B cell (primary cell): ENCODE data around the gene INA. TPM values are rescaled to one million over a fixed set of nuclear protein-coding genes. Genes with fewer than 3 reads are reported as not detected.

Experiments used
- ATAC-seq: fragments of 200-7000 bp; cut with Tn5 transposase; one replicate; pipeline ENCODE4 v1.10.0; 2021; ENCODE audit warnings: low read depth, mild to moderate bottlenecking, moderate number of reproducible peaks, moderate library complexity
- CTCF ChIA-PET: fragments of 350-600 bp; sonication (Branson Sonifier 250); formaldehyde crosslinking; loops from one replicate; lab custom pipeline; 2021; ENCODE audit warnings: antibody characterized with exemption, inconsistent platforms; lab: Charles Lee
- POLR2A ChIA-PET: fragments of 350-600 bp; sonication (Branson Sonifier 250); formaldehyde crosslinking; loops from one replicate; lab custom pipeline; 2021; ENCODE audit warnings: antibody characterized with exemption; lab: Charles Lee
- DNase-seq: peaks from one replicate; pipeline ENCODE4 v3.0.0; 2013
- H2AFZ ChIP-seq: 2 replicates; pipeline ENCODE4 v1.6.1; 2012; ENCODE audit warnings: mild to moderate bottlenecking, low read depth, low read length; ENCODE audit not compliant: insufficient read depth, poor library complexity, severe bottlenecking
- H3K27ac ChIP-seq, 2 donors: 1 replicate in 1 of 2; 2 replicates in 1 of 2; pipeline ENCODE4 v1.5.1; 2012 to 2013; ENCODE audit warnings: low read length in 2 of 2, mild to moderate bottlenecking in 2 of 2, moderate library complexity in 1 of 2
- H3K27me3 ChIP-seq, 4 experiments: fragments of 200-600 bp in 1 of 4; sonication (generic) in 1 of 4; replicated peaks in 1 of 4; 1 replicate in 2 of 4; 2 replicates in 2 of 4; pipeline versions ENCODE4 v1.6.1 to v1.7.0; 2013 to 2016; ENCODE audit warnings: low read length in 3 of 4, mild to moderate bottlenecking in 2 of 4, mixed read lengths in 1 of 4, moderate library complexity in 1 of 4; ENCODE audit not compliant: insufficient read depth in 4 of 4, control insufficient read depth in 3 of 4; ENCODE audit errors: control extremely low read depth in 1 of 4
- H3K36me3 ChIP-seq, 2 experiments: replicated peaks in 1 of 2; 1 replicate in 1 of 2; 2 replicates in 1 of 2; pipeline versions ENCODE4 v1.6.1 to v1.7.1; 2013; ENCODE audit warnings: low read length in 1 of 2; ENCODE audit not compliant: insufficient read depth in 2 of 2, control insufficient read depth in 1 of 2; ENCODE audit errors: control extremely low read depth in 1 of 2, extremely low read depth in 1 of 2
- H3K4me1 ChIP-seq, 2 donors: fragments of 200-600 bp in 1 of 2; sonication (generic) in 1 of 2; 1 replicate in 1 of 2; 2 replicates in 1 of 2; pipeline versions ENCODE4 v1.5.1 to v1.6.1; 2013 to 2017; ENCODE audit warnings: low read length in 2 of 2; ENCODE audit not compliant: control insufficient read depth in 2 of 2, insufficient read depth in 2 of 2
- H3K4me2 ChIP-seq: replicated peaks from 2 replicates; pipeline ENCODE3; 2012; ENCODE audit warnings: mild to moderate bottlenecking, low read depth, low read length; ENCODE audit not compliant: poor library complexity, severe bottlenecking
- H3K4me3 ChIP-seq, 5 experiments: fragments of 200-600 bp in 1 of 5; sonication (generic) in 1 of 5; 1 replicate in 3 of 5; 2 replicates in 2 of 5; pipeline versions ENCODE4 v1.5.1 to v1.7.0; 2011 to 2016; ENCODE audit warnings: low read length in 4 of 5, mild to moderate bottlenecking in 4 of 5, low read depth in 2 of 5, control low read depth in 1 of 5, moderate library complexity in 1 of 5; ENCODE audit not compliant: insufficient read depth in 1 of 5; ENCODE audit errors: control extremely low read depth in 1 of 5, extremely low read depth in 1 of 5
- H3K79me2 ChIP-seq: fragments of 200-600 bp; sonication (generic); one replicate; pipeline ENCODE4 v1.6.0; 2016; ENCODE audit warnings: low read length; ENCODE audit not compliant: control insufficient read depth, insufficient read depth
- H3K9ac ChIP-seq: fragments of 200-600 bp; sonication (generic); 2 replicates; pipeline ENCODE4 v1.6.1; 2017; ENCODE audit warnings: mild to moderate bottlenecking, low read length, moderate library complexity
- H3K9me3 ChIP-seq, 3 donors: one replicate each; pipeline versions ENCODE4 v1.6.1 to v1.7.1; 2013; ENCODE audit warnings: low read length in 2 of 3; ENCODE audit not compliant: control insufficient read depth in 2 of 3, insufficient read depth in 1 of 3; ENCODE audit errors: control extremely low read depth in 1 of 3
- H4K20me1 ChIP-seq: 2 replicates; pipeline ENCODE4 v1.6.0; 2012; ENCODE audit warnings: mild to moderate bottlenecking, low read length; ENCODE audit not compliant: insufficient read depth, control insufficient read depth, poor library complexity, severe bottlenecking
- H3K27ac Mint-ChIP-seq: one replicate; pipeline ENCODE4 v1.8.0; 2021; ENCODE audit warnings: mixed read lengths
- H3K27me3 Mint-ChIP-seq: one replicate; pipeline ENCODE4 v1.8.0; 2021; ENCODE audit warnings: mixed read lengths
- H3K4me1 Mint-ChIP-seq: one replicate; pipeline ENCODE4 v1.8.0; 2021; ENCODE audit warnings: mixed read lengths
- H3K4me3 Mint-ChIP-seq: one replicate; pipeline ENCODE4 v1.8.0; 2021; ENCODE audit warnings: mixed read lengths
- H3K9me3 Mint-ChIP-seq: one replicate; pipeline ENCODE4 v1.8.0; 2022; ENCODE audit warnings: mixed read lengths; ENCODE audit not compliant: insufficient read depth
- EZH2 ChIP-seq: IDR thresholded peaks from 2 replicates; pipeline ENCODE4 v1.6.1; 2012; ENCODE audit warnings: borderline replicate concordance, low read depth, mild to moderate bottlenecking, moderate library complexity, low read length; ENCODE audit not compliant: insufficient read depth, poor library complexity, severe bottlenecking
- WGBS: methylation state at CpG from one replicate; pipeline ENCODE4 v1.1.5; 2013; ENCODE audit warnings: missing lambda C conversion rate; ENCODE audit not compliant: insufficient coverage; 5-methylcytosine and 5-hydroxymethylcytosine counted together
- intact Hi-C: fragments of 100-400 bp; cut with micrococcal nuclease; formaldehyde crosslinking; loops from one replicate; pipeline ENCODE4 v1.10.0; 2022
- polyA plus RNA-seq: library from polyadenylated mRNA; depleted of rRNA; stranded (reverse); fragments of >200 nt; gene quantifications from 2 replicates; pipeline ENCODE4 v1.2.3, GENCODE V29; 2012
- small RNA-seq: library from RNA; depleted of rRNA; stranded (forward); fragments of <200 nt; gene quantifications from one replicate; pipeline ENCODE3, GENCODE V24; 2012; ENCODE audit warnings: low replicate concordance, low read depth; ENCODE audit not compliant: insufficient read length
- total RNA-seq, 2 donors: library from RNA; stranded (reverse); fragments of 120-200 nt in 1 of 2; gene quantifications; 1 replicate in 1 of 2; 2 replicates in 1 of 2; pipeline versions ENCODE4 v1.2.3 to v1.2.4, GENCODE V29; 2013 to 2022
- TF ChIP-seq, protein P1 (sequence below): fragments of 200-600 bp; IDR thresholded peaks from one replicate; pipeline ENCODE4 v1.8.0; 2022; ENCODE audit warnings: antibody characterized with exemption, mild to moderate bottlenecking

INA gene
- total and polyA plus RNA-seq, 2 donors (not counting 1 experiment from before 2014, with no cell fraction given): 0.03 TPM; not detected in 1

DNA sequence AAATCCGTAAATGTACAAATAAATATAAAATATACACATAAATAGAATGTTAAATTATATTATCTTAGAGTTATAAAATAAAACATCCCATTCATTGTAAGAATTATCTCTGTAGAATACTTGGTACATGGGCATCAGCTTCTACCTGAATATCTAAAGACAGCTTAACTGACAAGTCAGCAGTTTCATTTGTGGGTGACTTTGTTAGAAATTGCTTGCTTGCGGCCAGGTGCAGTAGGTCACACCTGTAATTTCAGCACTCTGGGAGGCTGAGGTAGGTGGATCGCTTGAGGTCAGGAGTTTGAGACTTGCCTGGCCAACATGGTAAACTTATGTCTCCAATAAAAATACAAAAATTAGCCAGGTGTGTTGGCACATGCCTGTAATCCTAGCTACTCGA is 59.4 kb downstream of the INA start:
- H3K79me2 ChIP-seq: no peaks in the 10 kb centered on the region
- DNase-seq: no peak
- no peaks in the 10 kb centered on the region for H4K20me1 ChIP-seq
- ATAC-seq: no peak
- Mint-ChIP-seq H3K4me1 (no peaks in the 10 kb centered on the region), H3K27me3 (no peaks in the 10 kb centered on the region), H3K27ac (no peak overlapping the region), H3K9me3 (no peaks in the 10 kb centered on the region), H3K4me3 (no peak overlapping the region)
- ChIA-PET POLR2A (no interaction called here), CTCF (no interaction called here)
- H3K4me3 ChIP-seq: no peak overlapping the region
- peaks cover 3 to 18% of the 10 kb centered on the region in 2 experiments for H3K36me3 ChIP-seq
- H3K27ac ChIP-seq: no peak overlapping the region
- H3K27me3 ChIP-seq: no peaks in the 10 kb centered on the region
- H3K9ac ChIP-seq: no peak overlapping the region
- intact Hi-C loops: loop anchor here (10.0 kb wide), 1 partner anchor 272 kb away; no protein-coding TSS in a partner anchor
- WGBS: 100% methylated on average over 1 of the region's 4 CpGs
- TF ChIP-seq, protein P1, sequence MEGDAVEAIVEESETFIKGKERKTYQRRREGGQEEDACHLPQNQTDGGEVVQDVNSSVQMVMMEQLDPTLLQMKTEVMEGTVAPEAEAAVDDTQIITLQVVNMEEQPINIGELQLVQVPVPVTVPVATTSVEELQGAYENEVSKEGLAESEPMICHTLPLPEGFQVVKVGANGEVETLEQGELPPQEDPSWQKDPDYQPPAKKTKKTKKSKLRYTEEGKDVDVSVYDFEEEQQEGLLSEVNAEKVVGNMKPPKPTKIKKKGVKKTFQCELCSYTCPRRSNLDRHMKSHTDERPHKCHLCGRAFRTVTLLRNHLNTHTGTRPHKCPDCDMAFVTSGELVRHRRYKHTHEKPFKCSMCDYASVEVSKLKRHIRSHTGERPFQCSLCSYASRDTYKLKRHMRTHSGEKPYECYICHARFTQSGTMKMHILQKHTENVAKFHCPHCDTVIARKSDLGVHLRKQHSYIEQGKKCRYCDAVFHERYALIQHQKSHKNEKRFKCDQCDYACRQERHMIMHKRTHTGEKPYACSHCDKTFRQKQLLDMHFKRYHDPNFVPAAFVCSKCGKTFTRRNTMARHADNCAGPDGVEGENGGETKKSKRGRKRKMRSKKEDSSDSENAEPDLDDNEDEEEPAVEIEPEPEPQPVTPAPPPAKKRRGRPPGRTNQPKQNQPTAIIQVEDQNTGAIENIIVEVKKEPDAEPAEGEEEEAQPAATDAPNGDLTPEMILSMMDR: no peak
- TF ChIP-seq EZH2: no peak
- H3K4me2 ChIP-seq: no peak overlapping the region
- no peaks in the 10 kb centered on the region for H3K4me1 ChIP-seq
- H2AFZ ChIP-seq: no peak overlapping the region
- H3K9me3 ChIP-seq: no peaks in the 10 kb centered on the region

Small RNAs within 50 kb of the gene (small RNA-seq; reads per million reads assigned to genes)
- gene RNU11-3P: not detected

Other genes with a start within 250 kb of the INA start
- 80.8 and 91.0 TPM in 2 replicates for gene NT5C2, start 83.9 kb upstream of the INA start, total RNA-seq
- 38.6 and 53.6 TPM in 2 replicates for gene NT5C2, start 83.9 kb upstream of the INA start, polyA plus RNA-seq
- not detected in 2 replicates for gene RPEL1, start 31.3 kb upstream of the INA start, total RNA-seq
- not detected in 2 replicates for gene RPEL1, start 31.3 kb upstream of the INA start, polyA plus RNA-seq
- gene PCGF6, start 74.0 kb downstream of the INA start, total RNA-seq: 7.4 and 8.9 TPM in 2 replicates
- 3.5 and 4.6 TPM in 2 replicates for gene PCGF6, start 74.0 kb downstream of the INA start, polyA plus RNA-seq
- gene TAF5, start 90.8 kb downstream of the INA start, total RNA-seq: 5.5 and 6.5 TPM in 2 replicates
- 2.4 and 3.8 TPM in 2 replicates for gene TAF5, start 90.8 kb downstream of the INA start, polyA plus RNA-seq
- gene ATP5MK, start 119.3 kb downstream of the INA start, total RNA-seq: 96.6 and 107 TPM in 2 replicates
- 99.9 and 134 TPM in 2 replicates for gene ATP5MK, start 119.3 kb downstream of the INA start, polyA plus RNA-seq
- 36.4 and 42.3 TPM in 2 replicates for gene PDCD11, start 119.5 kb downstream of the INA start, total RNA-seq
- 15.9 and 17.9 TPM in 2 replicates for gene PDCD11, start 119.5 kb downstream of the INA start, polyA plus RNA-seq
- gene CALHM2, start 175.2 kb downstream of the INA start, total RNA-seq: 42.8 and 46.2 TPM in 2 replicates
- gene CALHM2, start 175.2 kb downstream of the INA start, polyA plus RNA-seq: 3.4 and 16.3 TPM in 2 replicates
- gene CALHM1, start 181.8 kb downstream of the INA start, total RNA-seq: 0.34 and 0.41 TPM in 2 replicates
- 0.06 and 0.16 TPM in 2 replicates for gene CALHM1, start 181.8 kb downstream of the INA start, polyA plus RNA-seq
- not detected in 2 replicates for gene CALHM3, start 202.1 kb downstream of the INA start, total RNA-seq
- not detected in 2 replicates for gene CALHM3, start 202.1 kb downstream of the INA start, polyA plus RNA-seq
- gene NEURL1, start 216.6 kb downstream of the INA start, total RNA-seq: 0.30 and 0.46 TPM in 2 replicates
- 0.57 and 0.74 TPM in 2 replicates for gene NEURL1, start 216.6 kb downstream of the INA start, polyA plus RNA-seq